Gastroesophageal sphincter (tissue), 4 donors: Measurements from ENCODE around the gene FAM163A. TPM values are rescaled to one million over a fixed set of nuclear protein-coding genes. Genes with fewer than 3 reads are reported as not detected.

Source experiments
- ATAC-seq: fragments of 150-250 bp; one replicate; pipeline ENCODE4 v1.9.1; 2016; ENCODE audit warnings: mild to moderate bottlenecking, moderate library complexity
- H3K27ac ChIP-seq, 4 donors: fragments of 200-600 bp; sonication (generic) in 3 of 4; 1 replicate in 3 of 4; 2 replicates in 1 of 4; pipeline ENCODE4 v1.5.1; 2016 to 2019
- H3K27me3 ChIP-seq: fragments of 200-600 bp; sonication (generic); one replicate; pipeline ENCODE4 v1.5.1; 2019
- H3K36me3 ChIP-seq, 2 donors: fragments of 200-600 bp; sonication (generic); one replicate each; pipeline ENCODE4 v1.5.1; 2019; ENCODE audit warnings: control low read depth in 1 of 2
- H3K4me1 ChIP-seq, 3 donors: fragments of 200-600 bp; sonication (generic); 1 replicate in 2 of 3; 2 replicates in 1 of 3; pipeline ENCODE4 v1.5.1; 2016 to 2019; ENCODE audit warnings: control low read depth in 2 of 3
- H3K4me3 ChIP-seq, 2 donors: fragments of 200-600 bp; sonication (generic); one replicate each; pipeline ENCODE4 v1.5.1; 2019; ENCODE audit warnings: mild to moderate bottlenecking in 1 of 2, moderate library complexity in 1 of 2
- H3K9me3 ChIP-seq, 3 donors: fragments of 200-600 bp; sonication (generic); one replicate each; pipeline ENCODE4 v1.5.1; 2017 to 2019; ENCODE audit warnings: control low read depth in 2 of 3
- CTCF ChIP-seq, 4 experiments: fragments of 200-600 bp in 2 of 4; fragments of 450-650 bp in 2 of 4; sonication (generic) in 1 of 4; IDR thresholded peaks; one replicate each; pipeline ENCODE4 v1.5.1; 2017 to 2019; ENCODE audit warnings: antibody characterized with exemption in 4 of 4, mild to moderate bottlenecking in 2 of 4, moderate library complexity in 2 of 4
- EP300 ChIP-seq: sonication (generic); formaldehyde crosslinking; IDR thresholded peaks from one replicate; pipeline ENCODE4 v1.6.1; 2017; ENCODE audit warnings: antibody characterized with exemption, mild to moderate bottlenecking
- POLR2A ChIP-seq, 2 donors: fragments of 450-650 bp; IDR thresholded peaks; one replicate each; pipeline ENCODE4 v1.6.1; 2017; ENCODE audit warnings: antibody characterized with exemption in 2 of 2, mild to moderate bottlenecking in 2 of 2, moderate library complexity in 1 of 2
- POLR2AphosphoS5 ChIP-seq: sonication (generic); formaldehyde crosslinking; IDR thresholded peaks from one replicate; pipeline ENCODE4 v1.6.1; 2017; ENCODE audit warnings: antibody characterized with exemption
- WGBS, 2 donors: methylation state at CpG; one replicate each; pipeline ENCODE4 v1.1.5; 2018; ENCODE audit warnings: low coverage in 1 of 2; 5-methylcytosine and 5-hydroxymethylcytosine counted together
- total RNA-seq, 4 donors: library from RNA; depleted of rRNA; stranded (reverse); fragments of >200 nt; gene quantifications; one replicate each; pipeline ENCODE4 v1.1.0, GENCODE V29; 2016

The FAM163A gene
- total RNA-seq, 4 donors from 2014 or later: 0.19 to 0.67 TPM; not detected in 2

GRCh38 chr1:179777731-179778130 lies 34.6 kb downstream of the FAM163A start:
- WGBS, 2 donors: 78 to 100% methylated on average over 3 of the region's 3 CpGs

GRCh38 chr1:179779645-179780272 lies 36.7 kb downstream of the FAM163A start:
- TF ChIP-seq POLR2AphosphoS5: no peak
- no peak for TF ChIP-seq CTCF (IDR thresholded peaks at IDR 0.05)
- TF ChIP-seq POLR2A (IDR thresholded peaks at IDR 0.05): no peak
- no peak for TF ChIP-seq EP300
- ATAC-seq: no peak
- Histone ChIP-seq H3K4me1 (peaks cover 0 to 1% (median 0%) of the 10 kb centered on the region in 3 donors), H3K27me3 (no peaks in the 10 kb centered on the region), H3K27ac (no peak overlapping the region), H3K9me3 (no peaks in the 10 kb centered on the region), H3K4me3 (no peak overlapping the region), H3K36me3 (no peaks in the 10 kb centered on the region)
- 61% methylated on average over 2 of the region's 2 CpGs; no CpG with 5 or more reads in 1 of the 2 donors for WGBS, 2 donors

More at GRCh38 chr1:179777731-179778130, 34.6 kb downstream of the FAM163A start:
- no peaks in the 10 kb centered on the region for H3K27me3 ChIP-seq
- no peaks in the 10 kb centered on the region for H3K4me1 ChIP-seq
- no peaks in the 10 kb centered on the region for H3K36me3 ChIP-seq
- H3K27ac ChIP-seq: no peak overlapping the region
- H3K9me3 ChIP-seq: peaks cover 0 to under 1% (median 0%) of the 10 kb centered on the region in 3 donors
- no peak overlapping the region for H3K4me3 ChIP-seq
- TF ChIP-seq POLR2AphosphoS5: no peak
- no peak for TF ChIP-seq CTCF (IDR thresholded peaks at IDR 0.05)
- no peak for TF ChIP-seq EP300
- TF ChIP-seq POLR2A (IDR thresholded peaks at IDR 0.05): no peak
- ATAC-seq: no peak

DNA sequence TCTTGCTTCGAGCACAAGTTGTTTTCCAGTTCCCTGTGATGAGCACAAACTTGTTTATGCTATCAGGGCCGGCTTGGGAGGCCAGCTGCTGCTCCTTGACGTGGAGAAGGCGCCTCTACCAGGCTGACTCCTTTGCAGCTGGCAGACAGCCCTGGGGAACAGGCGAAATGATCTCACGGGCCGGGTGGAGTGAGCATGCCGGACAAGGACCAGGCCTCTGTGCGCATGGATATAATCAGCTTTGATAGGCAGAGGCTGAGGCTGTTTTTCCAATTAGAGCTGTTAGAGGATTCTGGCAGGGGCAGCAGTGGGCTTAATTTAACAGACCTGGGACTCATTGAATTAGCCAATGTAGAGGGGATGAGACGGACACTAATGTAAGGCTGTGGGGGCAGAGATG lies 38.9 kb downstream of the FAM163A start:
- H3K27me3 ChIP-seq: no peaks in the 10 kb centered on the region
- peak overlapping the region in 2 of 4 donors; percentile 23 to 31 for H3K27ac ChIP-seq
- H3K36me3 ChIP-seq: no peaks in the 10 kb centered on the region
- ATAC-seq: peak; percentile 65
- TF ChIP-seq POLR2AphosphoS5: no peak
- no peak for TF ChIP-seq EP300
- no peak overlapping the region for H3K4me3 ChIP-seq
- WGBS, 2 donors: 58 to 88% methylated on average over 1 to 4 of the region's 10 CpGs
- H3K9me3 ChIP-seq: no peaks in the 10 kb centered on the region
- H3K4me1 ChIP-seq: peaks cover 0 to 7% (median 0%) of the 10 kb centered on the region in 3 donors

DNA sequence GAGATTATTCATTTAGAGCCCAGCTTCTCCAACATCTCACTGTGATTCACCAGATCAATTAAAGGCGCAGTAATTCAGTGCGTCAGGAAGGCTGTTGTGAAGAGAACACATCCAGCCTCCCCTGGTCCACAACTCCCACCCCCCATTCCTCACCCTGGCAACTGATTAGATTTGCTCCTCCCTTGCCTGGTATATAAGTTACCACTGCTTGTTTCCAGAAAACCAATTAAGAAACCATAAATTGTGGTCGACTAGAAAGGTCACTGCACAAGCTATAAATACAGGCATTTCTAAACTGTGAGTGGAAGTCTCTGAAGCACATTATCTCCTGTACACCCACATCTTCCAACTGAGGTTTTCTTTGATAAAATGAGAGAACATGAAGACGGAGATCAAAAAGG lies 41.9 kb downstream of the FAM163A start:
- Histone ChIP-seq H3K4me1 (peaks cover 0 to 7% (median 0%) of the 10 kb centered on the region in 3 donors), H3K36me3 (no peaks in the 10 kb centered on the region), H3K27me3 (no peaks in the 10 kb centered on the region), H3K9me3 (no peaks in the 10 kb centered on the region), H3K4me3 (no peak overlapping the region), H3K27ac (no peak overlapping the region)
- no peak for ATAC-seq
- 38 to 60% methylated on average over 3 to 4 of the region's 4 CpGs for WGBS, 2 donors
- TF ChIP-seq POLR2AphosphoS5: no peak
- TF ChIP-seq EP300: no peak
- no peak for TF ChIP-seq CTCF (IDR thresholded peaks at IDR 0.05)
- TF ChIP-seq POLR2A (IDR thresholded peaks at IDR 0.05): no peak

GRCh38 chr1:179785728-179786127 lies 42.6 kb downstream of the FAM163A start:
- H3K4me1 ChIP-seq: peaks cover 0 to 7% (median 0%) of the 10 kb centered on the region in 3 donors
- no peaks in the 10 kb centered on the region for H3K9me3 ChIP-seq
- TF ChIP-seq CTCF (IDR thresholded peaks at IDR 0.05): no peak
- TF ChIP-seq EP300: no peak
- TF ChIP-seq POLR2AphosphoS5: no peak
- TF ChIP-seq POLR2A (IDR thresholded peaks at IDR 0.05): no peak
- no peak overlapping the region for H3K4me3 ChIP-seq
- no peak overlapping the region for H3K27ac ChIP-seq
- no peaks in the 10 kb centered on the region for H3K36me3 ChIP-seq
- no peaks in the 10 kb centered on the region for H3K27me3 ChIP-seq
- no peak for ATAC-seq
- 45 to 71% methylated on average over 2 of the region's 2 CpGs for WGBS, 2 donors
